HG02623 (cell line): ENCODE results near the gene LACRT.
A peak's percentile ranks its signal among the peaks of the same experiment; 100 is the strongest.

ENCODE experiments used
- ATAC-seq: cut with Tn5 transposase; IDR thresholded peaks from one replicate; pipeline ENCODE4 v1.9.1; 2021; ENCODE audit warnings: moderate library complexity; ENCODE audit not compliant: unreplicated experiment

Gene LACRT

DNA sequence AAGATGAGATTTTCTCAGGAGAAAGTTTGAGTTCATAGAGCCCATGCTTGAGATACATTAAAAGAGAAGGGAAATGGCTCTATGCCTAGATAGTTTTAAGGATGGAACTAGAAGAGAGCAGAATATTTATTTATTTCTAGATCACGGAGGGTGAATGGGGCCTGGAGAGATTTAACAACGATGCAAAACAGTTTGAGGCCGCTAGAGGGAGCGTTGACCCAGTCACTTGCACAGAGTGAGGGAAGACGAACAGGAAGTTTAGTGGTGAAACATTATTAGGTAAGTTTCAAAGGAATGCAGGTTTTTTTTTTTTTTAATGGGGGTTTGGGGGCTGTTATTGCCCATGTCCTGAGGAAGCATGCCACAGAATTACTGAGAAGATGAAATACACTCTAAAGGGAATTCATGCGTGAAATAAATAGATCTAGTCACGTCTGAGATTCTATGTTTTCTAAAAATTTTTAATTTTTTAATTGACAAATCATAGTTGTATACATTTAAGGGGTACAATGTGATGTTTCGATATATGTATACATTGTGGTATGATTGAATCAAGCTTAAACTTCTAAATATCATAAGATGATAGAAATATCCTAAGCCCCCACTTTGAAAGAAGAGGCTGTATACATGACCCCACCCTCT is 31.4 kb downstream of the LACRT start:
- peak; percentile 64 for ATAC-seq

DNA sequence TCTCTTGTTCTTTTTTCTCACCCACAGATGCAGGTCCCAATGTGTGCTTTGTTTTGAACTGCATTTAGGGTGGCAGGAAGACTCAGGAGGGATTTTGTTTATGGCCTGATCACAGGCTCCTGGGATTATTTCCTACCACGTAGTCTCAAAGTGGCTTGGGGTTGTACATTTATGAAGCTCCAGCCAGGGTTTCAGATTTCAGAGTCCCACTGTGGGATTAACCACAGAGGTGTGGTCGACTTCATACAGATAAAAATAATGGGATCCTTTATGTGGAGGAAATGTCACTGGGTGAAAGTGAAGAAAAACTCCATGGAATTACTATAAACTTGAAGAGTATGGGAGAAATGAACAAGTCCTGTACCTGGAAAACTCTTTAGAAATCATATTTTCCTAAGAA is 32.0 kb downstream of the LACRT start:
- ATAC-seq = no peak

DNA sequence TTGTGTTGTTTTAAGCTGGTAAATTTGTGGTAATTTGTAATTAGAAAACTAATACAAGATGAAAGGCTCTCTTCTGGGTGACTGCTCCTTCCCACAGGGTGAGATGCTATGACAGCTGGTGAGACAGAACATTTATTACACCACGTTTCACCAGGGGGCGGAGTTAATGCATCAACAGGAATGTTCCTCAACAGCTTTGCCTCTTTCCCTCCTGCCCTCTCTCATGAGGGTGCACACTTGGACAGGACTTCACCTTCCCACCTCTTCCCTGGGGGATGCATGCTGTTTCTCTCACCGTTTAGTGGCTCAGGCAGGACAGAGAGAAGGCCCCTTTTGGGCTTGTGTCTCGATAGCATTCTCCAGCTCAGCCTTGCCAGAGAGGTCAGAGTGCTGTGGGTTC is 32.9 kb downstream of the LACRT start:
- no peak for ATAC-seq

DNA sequence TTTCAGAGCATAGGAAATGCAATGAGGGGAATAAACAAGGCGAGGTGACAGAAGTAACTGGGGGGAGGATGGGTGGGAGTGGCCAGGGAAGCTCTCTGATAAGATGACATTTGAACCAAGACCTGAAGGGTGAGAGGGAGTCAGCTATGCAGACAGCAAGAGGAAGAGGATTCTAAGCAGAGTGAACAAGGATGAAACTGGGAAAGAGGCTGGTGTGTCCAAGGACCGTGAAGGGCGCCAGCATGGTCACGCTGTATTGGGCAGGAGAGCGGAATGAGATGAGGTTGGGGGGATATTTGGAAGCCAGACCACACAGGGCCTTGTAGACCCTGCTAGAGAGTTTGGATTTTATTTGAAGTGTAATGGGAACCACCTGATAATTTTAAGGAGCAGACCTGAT is 35.7 kb downstream of the LACRT start:
- no peak for ATAC-seq

DNA sequence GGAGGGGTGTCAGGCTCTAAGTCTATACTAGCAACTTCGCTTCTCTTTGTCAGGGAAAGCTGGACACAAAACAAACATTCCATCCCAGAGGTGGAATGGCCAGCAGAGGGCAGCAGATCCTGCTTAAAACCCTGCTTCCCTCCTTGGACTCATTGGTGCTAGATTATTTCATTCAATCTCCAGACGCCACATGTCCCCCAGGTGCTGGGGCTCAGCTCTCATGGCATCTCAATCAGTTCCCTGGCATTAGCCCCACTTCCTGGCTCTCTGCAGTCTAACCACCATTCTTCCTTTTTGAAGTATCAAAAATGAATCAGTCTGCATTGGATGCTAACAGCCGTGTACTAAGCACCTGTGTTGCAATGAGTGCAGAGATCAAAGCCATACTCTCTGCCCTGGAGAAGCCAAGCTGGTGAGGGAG is 38.2 kb downstream of the LACRT start:
- ATAC-seq = no peak

DNA sequence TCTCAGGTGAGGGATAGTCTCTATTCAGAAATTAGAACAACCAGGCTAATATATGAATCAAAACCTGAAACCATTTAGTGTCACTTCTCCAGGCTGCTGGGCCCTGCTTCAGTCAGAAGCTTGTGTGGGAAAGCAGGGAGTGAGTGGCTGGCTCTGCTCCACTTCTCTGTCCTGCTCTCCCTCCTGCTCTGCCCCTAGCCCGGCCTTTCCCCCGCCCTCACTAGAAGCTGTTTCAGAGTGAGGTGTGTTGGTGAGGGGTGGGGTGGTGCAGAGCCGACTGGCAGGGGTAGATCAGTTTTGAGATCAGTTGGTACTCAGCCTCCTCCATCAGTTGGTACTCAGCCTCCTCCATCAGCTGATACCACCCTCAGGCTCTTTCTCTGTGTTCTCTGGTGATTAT is 39.2 kb downstream of the LACRT start:
- ATAC-seq = no peak

DNA sequence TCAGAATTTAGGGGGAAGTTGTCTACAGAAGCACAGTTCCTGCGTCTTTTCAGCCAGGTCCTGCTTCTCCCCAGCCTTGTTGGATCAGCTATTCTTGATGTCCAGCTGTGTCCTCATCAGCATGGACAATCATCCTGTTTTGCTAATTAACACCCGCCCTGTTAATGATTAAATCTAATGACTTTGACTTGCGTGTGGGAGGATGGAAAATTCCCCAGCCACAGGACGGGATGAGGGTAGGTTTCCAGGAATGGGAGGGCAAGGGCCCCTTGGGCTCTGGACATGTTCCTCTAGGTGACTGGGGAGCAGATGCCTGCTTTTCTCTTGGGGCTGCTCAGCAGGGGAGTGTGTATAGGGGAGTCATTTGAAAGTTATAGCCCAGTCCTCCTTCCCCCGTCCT is 41.0 kb downstream of the LACRT start:
- ATAC-seq = no peak

DNA sequence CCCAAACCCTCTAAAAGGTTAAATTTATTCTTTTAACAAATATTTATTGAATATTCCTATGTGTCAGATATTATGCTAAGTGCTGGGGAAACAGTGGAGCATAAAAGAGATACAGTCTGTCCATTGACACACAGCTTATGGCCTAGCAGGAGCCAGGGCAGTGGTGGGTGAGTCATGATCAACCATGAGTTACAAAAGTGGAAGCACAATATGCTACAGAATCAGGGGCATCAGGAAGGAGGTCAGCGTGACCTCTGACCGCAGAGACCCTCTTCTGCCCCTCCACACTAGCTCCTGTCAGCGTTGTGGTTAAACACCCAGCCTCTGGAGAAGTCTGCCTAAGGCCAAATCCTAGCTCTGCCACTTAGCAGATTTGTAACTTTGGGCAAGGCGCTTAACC is 41.6 kb downstream of the LACRT start:
- ATAC-seq = no peak

DNA sequence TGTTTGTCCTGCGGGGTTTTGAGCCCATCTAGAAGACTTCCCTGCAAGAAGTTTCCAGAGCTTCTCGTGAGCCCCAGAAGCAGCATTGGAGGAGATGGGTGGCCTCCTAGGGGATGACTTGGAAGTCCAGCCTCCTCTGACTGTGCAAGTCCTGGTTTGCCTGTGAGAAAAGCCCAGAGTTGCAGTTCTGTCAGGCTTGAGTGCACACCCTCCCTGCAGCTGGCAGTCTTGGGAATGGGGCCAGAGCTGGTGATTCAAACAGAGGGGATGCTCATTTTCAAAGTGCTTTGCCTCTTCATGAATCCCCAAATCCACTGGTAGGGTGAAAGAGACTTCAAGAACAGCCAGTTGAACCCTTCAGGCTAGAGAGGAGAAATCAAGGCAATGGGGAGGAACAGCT is 42.4 kb downstream of the LACRT start:
- no peak for ATAC-seq

DNA sequence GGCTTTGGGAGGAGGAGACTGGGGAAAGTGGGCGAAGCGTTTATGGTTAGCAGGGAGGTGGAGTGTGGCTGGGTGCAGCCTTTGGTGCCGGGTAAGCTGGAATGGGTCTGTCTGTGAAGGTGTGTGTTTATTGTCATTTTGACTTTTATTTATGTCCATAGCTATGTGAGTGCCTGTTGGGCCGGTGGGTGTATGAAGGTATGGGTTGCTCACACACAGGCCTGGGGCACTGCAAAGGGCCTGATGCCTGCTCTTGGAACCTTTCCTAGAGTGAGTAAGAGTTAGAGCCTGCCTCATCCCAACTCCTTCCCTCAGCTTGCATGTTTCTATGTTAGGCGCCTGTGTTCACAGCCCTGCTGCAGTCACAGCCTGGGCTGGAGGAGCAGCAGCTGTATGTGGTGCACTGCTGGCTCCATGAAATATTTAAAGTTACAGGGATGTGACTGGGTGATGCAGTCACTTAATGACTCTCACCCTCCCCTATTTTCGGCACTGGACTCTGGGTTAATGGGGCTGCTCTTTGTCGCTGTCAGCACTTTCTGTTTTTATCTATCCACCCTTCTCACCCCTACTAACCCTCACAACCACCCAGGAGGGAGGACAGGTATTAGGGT is 43.6 kb downstream of the LACRT start:
- ATAC-seq = no peak

DNA sequence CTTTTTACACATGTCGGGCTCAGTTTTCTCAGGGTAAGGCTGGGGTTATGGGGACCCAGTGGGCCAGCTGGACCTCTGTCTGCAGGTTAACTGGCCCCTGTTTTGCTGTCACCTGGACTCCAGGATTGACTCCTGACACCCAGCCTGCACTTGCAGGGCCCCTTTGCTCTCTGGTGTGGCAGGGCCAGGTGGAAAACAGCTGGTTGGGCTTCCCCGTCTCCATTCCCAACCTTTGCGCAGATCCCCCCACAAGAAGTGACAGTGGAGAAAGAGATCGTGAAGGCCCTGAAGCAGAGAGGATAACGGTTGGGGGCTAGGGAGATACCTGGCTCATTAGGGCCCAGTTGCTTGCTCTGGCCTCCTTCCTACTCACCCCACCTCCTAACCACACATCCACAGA is 44.7 kb downstream of the LACRT start:
- no peak for ATAC-seq

DNA sequence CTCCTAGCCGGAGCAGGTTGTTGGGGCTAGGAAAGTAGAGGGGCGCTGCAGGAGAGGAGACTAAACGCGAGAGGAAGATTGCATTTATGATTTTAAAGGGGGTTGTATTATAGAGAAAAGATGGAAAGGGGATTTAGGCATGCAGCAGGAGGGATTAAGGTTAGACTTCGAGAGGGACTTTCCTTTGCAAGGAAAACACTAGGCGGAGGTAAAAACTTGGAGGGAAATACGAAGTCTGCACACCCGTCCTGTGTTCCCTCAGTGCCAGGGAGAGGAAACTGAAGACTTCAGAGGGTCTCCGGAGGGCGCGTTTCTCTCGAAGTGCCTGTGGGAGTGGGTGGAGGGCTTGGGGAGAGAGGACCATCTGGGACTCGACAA is 45.8 kb downstream of the LACRT start:
- no peak for ATAC-seq

DNA sequence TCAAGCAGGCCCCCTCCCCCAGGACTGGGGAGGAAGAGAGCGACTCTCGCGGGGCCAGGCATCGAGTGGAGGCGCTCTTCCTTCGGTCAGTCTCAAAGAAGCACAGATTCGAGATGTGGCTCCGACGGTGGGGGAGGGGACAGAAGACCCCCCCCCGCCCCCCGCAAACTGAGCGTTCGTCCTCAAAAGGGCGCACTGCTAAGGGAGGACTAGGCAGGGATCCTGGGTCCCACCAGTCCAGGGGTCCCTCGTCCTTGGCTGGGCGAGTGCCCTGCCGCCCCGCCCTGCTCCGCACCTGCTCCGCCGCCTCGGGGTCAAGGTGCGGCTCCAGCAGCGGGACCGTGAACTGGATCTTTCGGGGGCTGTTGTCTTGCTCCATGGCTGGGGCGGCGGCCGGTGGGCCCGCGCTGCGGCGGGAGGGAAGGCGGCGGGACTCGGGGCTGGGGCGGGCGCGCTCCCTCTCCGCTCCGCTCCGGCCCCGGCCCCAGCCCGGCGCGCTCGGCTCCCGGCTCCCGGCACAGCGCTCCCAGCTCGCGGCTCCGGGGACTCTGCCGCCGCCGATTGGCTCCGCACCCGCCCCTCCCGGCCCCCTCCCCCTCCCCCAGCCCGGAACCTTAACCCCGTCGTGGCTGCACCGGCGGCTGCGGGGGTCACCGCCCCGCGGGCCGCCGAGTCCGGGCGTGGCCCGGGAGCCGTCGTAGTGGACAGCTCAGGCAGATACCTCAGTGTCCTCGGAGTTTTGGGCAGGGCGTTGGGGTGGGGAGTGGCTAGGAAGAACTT is 46.4 kb downstream of the LACRT start, which contains the start of gene PPP1R1A:
TSS of gene PPP1R1A (minus strand) at position 550 of the 780 bp plus-strand sequence. CDS start at position 379, 171 bp downstream.
- ATAC-seq = no peak

DNA sequence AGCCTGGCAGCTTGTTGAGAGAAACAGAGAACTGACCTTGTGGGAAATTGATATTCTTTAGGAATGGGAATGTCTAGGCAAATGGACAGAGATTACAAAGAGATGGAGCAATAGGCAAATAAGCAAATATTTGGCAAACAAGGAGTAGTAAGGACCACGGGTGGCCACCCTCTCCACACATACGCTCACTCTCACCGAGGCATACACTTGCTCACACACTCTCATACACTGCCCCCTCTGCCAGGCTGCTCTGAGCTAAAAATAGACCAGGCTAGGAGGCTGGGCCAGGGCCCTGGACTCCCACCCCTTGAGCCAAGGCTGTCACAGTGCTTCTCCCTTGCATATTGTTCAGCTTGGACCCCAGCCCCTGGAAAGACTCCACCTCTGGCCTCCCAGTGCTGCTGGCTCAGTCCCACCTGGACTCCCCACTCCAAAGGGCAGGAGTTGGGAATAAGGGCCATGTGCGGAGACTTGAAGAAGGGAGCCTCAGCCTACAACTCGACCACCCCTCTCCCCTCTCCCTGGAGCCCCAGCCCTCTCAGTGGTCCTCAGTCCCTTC is 47.3 kb downstream of the LACRT start:
- ATAC-seq = no peak

DNA sequence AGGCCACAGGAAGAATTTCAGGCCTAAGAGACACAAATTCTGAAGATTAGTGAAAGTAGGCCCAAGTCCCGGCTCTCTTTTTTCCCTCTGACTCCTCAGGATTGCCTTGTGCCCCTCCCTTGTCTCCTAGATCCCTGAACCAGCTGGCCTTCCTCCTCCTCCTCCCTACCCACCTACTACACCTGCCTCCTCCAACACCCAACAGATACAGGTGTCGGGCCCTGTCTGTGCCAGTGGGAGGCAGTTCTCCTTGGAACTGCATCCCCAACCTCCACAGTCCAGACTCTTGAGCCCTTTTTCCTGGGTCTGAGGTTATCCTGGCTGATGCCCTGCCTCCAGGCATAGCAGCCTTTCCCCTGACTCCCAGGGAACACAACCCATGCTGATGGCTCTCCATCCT is 48.1 kb downstream of the LACRT start:
- ATAC-seq = no peak

DNA sequence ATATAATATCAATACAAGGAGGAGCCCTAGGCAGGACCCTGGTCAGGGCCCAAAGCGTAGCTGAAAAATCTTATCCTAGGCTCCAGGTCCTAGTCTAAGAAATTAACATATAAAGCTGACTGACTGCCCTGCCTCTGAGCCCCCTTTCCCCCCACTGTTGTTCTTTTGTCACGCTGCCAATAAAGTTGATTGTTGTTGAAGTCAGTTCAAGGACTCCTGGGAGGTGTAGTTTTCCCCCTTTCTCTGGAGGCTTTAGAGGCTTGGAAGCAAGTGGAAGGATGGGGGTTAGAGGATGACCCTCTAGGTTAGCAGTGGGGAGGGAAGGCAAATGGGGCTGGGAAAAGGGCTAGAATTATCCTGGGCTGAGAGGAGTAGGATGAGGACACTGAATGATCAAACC is 49.5 kb downstream of the LACRT start:
- no peak for ATAC-seq

DNA sequence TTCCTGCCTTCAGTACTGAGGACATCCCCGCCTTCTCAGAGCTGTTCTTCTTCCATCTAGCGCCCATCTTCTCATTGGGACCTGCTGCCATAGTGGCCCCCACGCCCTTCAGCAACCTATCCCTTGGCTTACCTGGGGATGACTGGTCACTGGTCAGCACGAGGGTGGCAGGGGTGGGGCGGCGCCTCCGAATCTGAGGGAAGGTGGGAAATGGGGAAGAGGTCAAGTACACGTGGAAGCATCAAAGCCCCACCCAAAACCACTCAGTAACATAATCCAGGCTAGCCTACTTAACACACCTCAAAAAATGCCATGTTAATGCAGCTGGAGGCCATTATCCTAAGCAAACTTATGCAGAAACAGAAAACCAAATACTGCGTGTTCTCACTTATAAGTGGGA is 50.6 kb downstream of the LACRT start:
- no peak for ATAC-seq

DNA sequence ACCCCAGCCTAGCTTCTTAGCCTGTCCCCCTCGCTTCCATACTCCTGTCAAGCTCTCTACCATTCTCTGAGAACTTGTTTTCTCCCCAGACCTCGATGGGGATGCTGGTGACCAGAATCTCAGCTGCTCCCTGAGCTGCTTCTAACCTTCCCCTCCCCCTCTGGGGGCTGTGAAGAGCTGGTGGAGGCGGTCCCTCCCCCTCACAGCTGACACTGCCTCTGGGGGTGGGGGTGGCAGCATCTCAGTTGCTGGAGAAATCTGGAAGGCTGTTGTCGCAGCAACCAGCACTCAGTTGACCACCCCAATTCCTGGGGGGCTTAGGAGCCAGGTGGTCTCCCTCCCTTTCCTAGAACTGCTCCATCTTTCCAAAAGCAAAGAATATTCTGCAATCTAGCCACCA is 51.0 kb downstream of the LACRT start:
- ATAC-seq = no peak

DNA sequence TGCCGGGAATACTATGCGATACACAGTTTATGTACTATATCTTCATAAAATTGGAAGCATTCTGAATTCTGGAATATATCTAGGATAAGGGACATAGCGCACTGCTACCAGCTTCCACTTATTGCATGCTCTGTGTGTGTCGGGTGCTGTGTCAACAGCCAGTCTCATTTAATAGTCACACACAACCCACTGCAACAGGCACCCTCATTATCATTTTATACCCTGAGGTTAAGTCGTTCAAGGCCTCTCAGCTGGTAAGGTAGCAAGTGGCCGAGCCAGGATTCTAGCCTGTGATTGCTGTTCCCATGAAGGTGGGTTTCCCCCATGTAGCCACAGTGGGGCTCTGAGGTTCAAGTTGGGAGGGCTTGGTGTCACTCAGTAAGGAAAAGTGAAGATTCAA is 53.3 kb downstream of the LACRT start:
- no peak for ATAC-seq
